Stimulated activated CD8-positive, alpha-beta memory T cell treated with anti-CD3 and anti-CD28 coated beads, Interleukin-7, amount 100 ng/mL, for 1 hour (primary cell): Measurements from ENCODE around the gene ZNF680.
"Not testable (repeated sequence)": the region's sequence is repeated elsewhere in the genome, so short reads cannot be mapped to it uniquely, and the experiment has no call there.

Experiments used
- DNase-seq, 2 donors: peaks; one replicate each; pipeline ENCODE4 v3.0.0-alpha.2; 2020; ENCODE audit warnings: low read depth in 2 of 2

Gene ZNF680

DNA sequence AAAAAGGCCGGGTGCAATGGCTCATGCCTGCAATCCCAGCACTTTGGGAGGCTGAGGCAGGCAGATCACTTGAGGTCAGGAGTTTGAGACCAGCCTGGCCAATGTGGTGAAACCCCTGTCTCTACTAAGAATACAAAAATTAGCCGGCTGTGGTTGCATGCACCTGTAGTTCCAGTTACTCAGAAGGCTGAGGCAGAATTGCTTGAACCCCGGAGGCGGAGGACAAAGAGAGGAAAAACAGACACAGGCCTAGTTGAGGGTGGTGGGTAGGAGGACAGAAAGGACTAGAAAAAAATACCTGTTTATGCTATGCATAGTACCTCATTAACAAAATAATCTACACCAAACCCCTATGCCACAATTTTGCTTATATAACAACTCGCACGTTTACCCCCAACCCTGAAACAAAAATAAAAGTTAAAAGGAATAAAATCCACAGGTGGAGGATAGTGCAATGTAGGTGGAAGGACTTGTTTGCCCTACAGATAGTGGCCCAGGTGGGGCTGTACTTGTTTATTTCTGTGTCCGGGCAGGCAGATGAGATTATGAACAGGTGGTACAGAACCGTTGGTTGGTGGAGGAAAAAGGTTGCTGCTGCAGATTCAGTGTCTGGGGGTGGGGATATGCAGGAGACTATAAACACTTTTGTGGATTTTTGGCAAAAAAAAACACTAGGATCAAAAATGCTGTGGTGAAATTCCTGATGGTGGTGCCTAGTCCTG is 5.1 kb downstream of the ZNF680 start:
- DNase-seq, result no peak

DNA sequence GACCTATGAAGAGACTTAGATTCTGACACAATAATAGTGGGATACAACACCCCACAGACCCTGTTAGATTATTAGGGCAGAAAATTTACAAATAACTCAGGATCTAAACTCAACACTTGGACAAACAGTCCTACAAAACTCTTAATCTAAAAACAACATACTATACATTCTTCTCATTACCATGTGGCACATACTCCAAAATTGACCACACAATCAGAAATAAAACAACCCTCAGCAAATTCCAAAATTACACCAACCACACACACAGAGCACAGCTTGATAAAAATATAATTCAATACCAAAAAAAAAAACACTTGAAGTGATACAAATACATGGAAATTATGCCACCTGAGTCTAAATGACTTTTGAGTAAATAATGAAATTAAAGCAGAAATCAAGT is 7.8 kb downstream of the ZNF680 start:
- DNase-seq, result no peak

DNA sequence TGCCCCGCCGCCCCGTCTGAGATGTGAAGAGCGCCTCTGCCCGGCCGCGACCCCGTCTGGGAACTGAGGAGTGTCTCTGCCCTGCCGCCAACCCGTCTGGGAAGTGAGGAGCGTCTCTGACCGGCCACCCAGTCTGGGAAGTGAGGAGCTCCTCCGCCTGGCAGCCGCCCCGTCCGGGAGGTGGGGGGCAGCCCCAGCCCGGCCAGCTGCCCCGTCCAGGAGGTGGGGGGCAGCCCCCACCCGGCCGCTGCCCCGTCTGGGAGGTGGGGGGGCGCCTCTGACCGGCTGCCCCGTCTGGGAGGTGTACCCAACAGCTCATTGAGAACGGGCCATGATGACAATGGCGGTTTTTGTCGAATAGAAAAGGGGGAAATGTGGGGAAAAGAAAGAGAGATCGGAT is 8.7 kb downstream of the ZNF680 start:
- not testable (repeated sequence) for DNase-seq

DNA sequence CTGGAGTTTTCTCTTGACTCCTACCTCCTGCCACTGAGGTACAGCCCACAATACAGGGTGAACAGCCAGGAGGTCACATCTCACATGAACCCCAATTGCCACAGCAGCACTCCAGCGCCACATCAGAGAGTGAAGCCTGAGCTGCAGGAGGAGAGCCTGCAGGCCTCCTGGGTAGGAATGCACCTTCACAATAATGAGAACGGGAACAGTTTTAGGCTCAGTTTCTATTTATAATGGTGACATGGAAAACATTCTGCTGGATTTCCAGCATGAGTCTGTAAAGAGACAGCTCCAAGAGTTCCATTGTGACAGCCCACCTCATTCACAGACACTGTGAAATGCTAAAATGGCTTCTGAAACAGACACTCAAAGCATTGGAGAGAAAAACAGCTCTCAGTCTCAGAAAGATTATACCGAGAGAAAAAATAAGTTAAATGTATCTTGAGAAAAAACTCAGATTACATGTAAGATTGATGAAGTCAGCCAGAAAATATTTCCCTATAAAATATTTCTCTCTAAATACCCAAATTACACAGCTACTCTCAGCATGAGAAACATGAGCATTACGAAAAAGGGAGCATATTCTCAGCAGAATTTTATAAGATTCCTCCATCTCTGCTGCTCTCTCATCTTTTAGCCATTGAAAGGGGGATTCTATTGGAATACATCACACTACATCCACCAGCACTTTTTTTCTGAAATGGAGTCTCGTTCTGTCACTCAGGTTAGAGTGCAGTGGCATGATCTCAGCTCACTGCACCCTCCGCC is 11.3 kb downstream of the ZNF680 start:
- no peak for DNase-seq

DNA sequence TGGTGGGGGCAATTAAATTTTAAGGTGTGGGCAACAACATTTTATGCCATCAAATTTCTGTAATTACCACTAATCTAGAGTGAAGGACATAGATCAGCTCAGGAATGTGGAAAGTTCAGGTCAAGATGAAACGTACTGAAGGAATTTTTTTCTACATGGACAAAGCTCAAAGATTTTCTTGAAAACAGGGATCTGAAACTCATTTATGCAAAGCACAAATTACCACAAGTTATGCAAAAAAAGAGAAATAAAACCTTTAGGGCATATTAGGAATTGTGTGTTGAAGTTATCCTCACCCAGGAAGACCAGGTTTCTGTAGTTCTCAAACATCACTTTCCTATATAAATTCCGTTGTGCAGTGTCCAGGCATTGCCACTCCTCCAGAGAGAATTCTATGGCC is 18.9 kb downstream of the ZNF680 start:
- DNase-seq, result no peak

DNA sequence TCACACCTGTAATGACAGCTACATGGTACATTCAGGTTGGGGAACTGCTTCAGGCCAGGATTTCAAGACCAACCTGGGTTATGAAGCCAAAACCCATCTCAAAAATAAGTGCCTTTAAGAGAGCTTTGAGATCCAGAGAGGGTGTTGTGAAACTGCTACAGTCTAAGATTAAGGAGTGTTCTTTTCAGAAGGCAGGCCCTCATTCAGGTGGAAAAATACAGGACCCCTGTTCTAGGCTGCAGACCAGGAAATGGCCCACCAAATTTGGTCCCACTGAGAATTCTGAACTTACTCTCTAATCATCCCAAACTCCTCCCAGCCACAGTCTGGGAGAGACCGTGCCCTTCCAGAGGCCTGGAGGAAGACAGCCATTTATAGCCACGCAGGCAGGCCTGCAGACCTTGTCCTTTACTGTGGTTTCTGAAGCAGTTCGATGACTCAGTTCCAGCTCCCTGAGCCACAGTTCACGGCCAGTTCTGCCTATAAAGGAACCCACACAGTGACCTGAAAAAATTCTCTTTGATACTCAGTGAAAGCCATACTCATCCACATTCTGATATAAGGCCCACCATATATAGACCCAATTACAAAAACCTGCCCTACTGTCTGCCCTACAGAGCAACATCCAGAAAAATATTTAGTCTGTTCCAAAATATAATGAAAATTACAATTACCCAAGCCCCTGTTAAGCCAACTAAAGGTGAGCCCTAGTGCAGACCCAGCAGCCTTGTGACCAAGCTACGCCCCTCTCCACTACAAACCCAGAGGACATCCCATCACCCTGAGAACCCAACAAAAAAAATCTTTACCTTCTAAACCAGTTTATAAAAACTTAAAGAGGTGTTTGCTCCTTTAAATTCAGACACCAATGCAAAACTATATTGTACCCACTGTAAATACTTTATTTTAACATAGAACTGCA is 21.2 kb downstream of the ZNF680 start:
- no peak for DNase-seq

DNA sequence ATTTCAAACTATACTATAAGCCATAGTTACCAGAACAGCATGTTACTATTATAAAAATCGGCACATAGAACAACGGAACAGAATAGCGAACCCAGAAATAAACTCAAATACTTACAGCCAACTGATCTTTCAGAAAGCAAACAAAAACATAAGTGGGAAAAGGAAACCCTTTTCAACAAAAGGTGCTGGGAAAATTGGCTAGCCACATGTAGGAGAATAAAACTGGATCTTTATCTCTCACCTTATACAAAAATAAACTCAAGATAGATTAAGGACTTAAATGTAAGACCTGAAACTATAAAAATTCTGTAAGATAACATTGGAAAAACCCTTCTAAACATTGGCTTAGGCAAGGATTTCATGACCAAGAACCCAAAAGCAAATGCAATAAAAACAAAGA is 29.1 kb downstream of the ZNF680 start:
- no peak for DNase-seq

DNA sequence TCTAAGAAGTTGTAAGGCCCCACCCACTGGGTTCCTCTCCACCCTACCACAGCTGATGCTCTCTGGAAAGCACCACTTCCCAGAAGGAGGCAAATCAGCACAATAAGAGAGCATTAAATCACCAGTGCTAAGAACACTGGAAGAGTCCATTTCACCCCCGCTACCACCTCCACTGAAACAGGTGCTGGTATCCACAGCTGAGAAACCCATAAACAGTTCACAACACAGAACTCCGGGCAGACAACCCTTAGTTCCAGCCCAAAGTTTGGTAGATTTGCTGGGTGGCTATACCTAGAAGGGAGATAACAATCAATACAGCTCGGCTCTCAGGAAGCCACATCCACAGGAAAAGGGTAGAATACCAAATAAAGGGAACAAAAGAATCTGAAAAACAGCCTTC is 34.1 kb downstream of the ZNF680 start:
- no peak for DNase-seq

DNA sequence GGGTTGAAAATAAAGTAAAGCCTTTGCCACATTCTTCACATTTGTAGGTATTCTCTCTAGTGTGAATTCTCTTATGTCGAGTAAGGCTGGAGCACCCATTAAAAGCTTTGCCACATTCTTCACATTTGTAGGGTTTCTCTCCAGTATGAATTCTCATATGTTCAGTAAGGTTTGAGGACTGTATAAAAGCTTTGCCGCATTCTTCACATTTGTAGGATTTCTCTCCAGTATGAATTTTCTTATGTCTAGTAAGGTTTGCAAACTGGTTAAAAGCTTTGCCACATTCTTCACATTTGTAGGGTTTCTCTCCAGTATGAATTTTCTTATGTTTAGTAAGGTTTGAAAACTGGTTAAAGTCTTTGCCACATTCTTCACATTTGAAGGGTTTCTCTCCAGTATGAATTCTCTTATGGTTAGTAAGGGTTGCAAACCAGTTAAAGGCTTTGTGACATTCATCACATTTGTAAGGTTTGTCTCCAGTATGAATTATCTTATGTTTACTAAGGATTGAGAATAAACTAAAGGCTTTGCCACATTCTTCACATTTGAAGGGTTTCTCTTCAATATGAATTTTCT is 41.4 kb downstream of the ZNF680 start:
- no peak for DNase-seq

DNA sequence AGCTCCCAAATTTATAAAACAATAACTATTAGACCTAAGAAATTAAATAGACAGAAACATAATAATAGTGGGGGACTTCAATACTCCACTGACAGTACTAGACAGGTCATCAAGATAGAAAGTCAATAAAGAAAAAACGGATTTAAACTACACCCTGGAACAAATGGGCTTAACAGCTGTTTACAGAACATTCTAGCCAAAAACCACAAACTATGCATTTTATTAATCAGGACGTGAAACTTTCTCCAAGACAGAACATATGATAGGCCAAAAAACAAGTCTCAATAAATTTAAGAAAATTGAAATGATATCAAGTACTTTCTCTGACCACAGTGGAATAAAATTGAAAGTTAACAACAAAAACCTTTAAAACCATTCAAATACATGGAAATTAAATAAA is 46.4 kb downstream of the ZNF680 start:
- DNase-seq, result no peak

DNA sequence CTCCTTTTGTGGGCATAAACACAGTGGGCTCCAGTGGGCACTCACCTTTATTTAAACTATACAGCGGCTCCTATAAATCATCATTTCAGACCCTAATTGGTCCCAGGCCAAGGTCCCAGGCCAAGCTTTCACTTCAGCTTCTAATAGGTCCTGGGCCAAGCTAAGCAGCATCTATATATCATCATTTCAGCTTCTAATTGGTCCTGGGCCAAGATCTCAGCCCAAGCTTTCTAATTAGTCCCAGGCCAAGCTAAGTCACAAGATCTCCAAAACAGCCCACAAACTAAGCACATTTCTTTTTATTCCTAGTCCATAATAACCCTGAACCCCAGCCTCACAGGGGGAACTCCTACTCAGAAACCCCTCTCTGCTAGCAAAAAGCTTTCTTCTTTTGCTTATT is 47.1 kb downstream of the ZNF680 start:
- DNase-seq, result no peak

DNA sequence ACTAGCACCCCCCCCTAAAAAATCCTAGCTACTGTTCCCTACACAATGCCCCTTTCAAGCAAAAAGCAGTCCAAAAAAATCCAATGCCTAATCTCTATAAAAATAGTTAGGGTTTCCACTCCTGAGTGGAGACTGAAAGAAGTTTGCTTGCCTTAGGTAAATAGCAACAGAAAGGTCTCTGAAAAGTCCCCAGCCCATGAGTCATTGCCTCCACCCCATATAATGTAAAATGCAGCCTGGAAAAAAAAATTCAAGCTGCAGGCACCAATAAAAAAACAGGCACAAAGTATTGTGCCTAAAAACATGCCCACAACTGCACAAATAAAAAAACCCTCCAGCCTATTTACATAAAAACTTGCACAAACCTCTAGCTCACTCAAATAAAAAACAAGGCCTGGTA is 47.5 kb downstream of the ZNF680 start:
- no peak for DNase-seq

DNA sequence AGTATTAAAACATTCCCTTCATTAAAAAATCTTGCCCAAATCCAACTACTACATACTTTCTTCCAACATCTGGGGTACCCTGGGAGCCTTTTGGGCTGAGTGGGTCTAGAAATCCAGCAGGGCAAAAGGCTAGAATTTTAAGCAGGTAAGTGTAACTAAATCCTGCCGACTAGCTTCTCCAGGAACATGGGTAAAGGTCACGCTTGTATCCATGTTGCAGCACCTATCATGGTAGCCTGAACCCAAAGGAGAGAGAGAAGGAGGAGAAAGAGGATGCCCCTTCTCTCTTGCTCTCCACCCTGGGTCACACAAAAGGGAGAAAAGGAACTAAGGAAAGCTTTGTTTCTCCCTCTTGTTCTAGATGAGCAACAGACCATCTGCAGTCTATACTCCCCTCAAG is 53.3 kb downstream of the ZNF680 start:
- no peak for DNase-seq

DNA sequence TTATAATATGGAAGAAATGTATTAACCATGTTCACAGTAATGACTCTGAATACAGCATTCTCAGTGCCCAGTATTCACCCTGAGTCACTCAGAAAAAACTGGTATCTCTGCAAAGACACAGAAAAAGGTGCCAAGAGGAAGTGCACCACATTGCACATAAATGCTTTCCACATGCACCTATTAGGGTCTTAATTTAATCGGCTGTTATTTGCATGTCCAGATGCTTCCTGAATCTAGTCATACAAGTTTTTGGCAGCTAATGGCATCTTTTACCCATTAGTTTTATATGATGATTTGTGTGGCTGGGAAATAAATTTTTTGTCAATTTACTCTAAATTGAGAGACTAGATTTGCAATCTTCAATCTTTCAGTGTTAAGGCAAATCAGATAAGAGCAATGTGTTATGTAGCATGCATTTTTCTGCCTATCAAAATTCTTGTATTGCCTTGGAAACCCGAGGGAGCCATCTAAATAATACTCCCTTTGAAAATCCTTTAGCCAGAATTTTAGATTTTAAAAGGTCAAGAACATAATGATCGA is 58.2 kb downstream of the ZNF680 start:
- DNase-seq, result no peak

DNA sequence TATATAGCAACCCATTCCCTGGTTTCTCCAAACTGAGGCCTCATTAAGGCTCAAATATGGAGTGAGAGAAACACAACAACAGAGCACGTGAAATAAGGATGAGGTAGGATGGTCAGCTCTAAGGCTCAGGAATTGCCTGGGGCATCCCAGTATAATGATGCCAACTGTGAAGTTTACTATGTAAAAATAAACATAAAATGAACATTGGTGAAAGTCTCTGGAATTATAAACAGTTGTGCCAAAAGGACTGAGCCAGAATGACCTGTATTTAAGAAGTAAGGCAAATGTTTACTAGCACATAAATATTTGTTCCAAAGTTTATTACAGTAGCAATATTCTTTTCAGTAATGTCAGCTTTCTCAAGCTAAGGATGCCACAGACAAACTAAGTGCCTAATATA is 64.6 kb downstream of the ZNF680 start:
- no peak for DNase-seq

DNA sequence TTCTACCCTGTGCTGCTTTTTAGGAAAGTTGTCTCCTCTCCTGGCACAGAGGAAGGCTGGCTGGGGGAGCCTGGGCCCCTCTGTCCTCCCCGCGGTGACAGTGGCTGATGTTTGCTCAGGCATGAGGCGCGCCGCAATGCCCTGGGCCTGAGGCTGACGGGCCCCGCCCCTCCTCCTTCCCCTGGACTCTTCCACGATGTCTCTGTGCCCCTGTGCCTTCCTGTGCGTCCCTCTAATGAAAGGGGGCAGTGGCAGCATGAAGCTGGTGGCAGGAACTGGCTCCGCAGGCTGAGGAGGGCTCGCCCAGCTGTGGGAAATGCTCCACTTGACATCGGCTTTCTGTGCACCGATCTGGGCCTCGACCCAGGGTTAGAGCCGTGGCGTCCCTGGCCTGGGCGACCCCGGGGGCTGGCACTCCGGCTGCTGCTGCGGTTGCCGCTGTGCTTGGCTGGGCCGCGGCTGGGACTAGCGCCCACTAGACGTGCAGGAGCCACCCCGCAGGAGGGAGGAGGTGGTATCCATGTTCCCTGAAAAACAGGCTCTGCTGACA is 67.9 kb downstream of the ZNF680 start:
- DNase-seq, result no peak

DNA sequence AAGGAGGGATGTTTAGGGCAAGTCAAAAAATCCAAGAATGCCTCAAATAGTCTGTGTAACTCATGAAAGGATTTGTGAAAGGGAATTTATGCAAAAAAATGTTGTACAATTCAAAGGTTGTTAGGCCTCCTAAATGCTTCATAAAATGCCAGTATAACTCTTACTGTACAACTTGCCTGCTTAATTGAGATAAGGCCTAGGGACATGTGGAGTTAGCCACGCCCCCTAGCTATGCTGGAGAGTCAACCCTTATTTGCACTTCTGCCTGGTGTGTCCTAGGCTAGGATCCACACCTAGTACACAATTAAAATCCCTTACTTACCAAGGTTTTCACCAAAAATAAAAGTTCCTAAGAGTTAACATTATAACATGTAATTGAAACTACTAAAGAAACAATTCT is 77.2 kb downstream of the ZNF680 start:
- no peak for DNase-seq
